SHP77 (cell line): ENCODE results near the gene FSHR.

Source experiments
- DNase-seq, 2 experiments: peaks; one replicate each; lab custom pipeline; 2025; lab: John Stamatoyannopoulos, UW

Gene FSHR

GRCh38 chr2:49154140-49154539 lies at the start of gene FSHR:
TSS of gene FSHR (minus strand) at chr2:49154515. CDS start at chr2:49154417, 98 bp downstream.
- DNase-seq, result no peak

GRCh38 chr2:49199266-49199665 lies 45.0 kb upstream of the FSHR start:
- no peak for DNase-seq

GRCh38 chr2:49194701-49195100 lies 40.4 kb upstream of the FSHR start:
- no peak for DNase-seq

GRCh38 chr2:49192036-49192435 lies 37.7 kb upstream of the FSHR start:
- DNase-seq, result no peak

GRCh38 chr2:49189512-49190225 lies 35.4 kb upstream of the FSHR start:
- DNase-seq, result no peak

GRCh38 chr2:49186050-49186648 lies 31.8 kb upstream of the FSHR start:
- DNase-seq, result no peak

GRCh38 chr2:49178656-49179055 lies 24.3 kb upstream of the FSHR start:
- DNase-seq, result no peak

- no peak for DNase-seq
Measured at GRCh38 chr2:49177194-49177593, 22.9 kb upstream of the FSHR start.

GRCh38 chr2:49175831-49176230 lies 21.5 kb upstream of the FSHR start:
- DNase-seq, result no peak

GRCh38 chr2:49174750-49175149 lies 20.4 kb upstream of the FSHR start:
- DNase-seq, result no peak

GRCh38 chr2:49167131-49167530 lies 12.8 kb upstream of the FSHR start:
- DNase-seq, result no peak

- DNase-seq, result no peak
Measured at GRCh38 chr2:49165662-49166061, 11.3 kb upstream of the FSHR start.

- no peak for DNase-seq
Measured at GRCh38 chr2:49164729-49165128, 10.4 kb upstream of the FSHR start.

- no peak for DNase-seq
Measured at GRCh38 chr2:49162151-49162550, 7.8 kb upstream of the FSHR start.

- no peak for DNase-seq
Measured at GRCh38 chr2:49154891-49155290, 576 bp upstream of the FSHR start.

- no peak for DNase-seq
Measured at GRCh38 chr2:49153252-49153651, 1.1 kb downstream of the FSHR start.

GRCh38 chr2:49152824-49153223 lies 1.5 kb downstream of the FSHR start:
- no peak for DNase-seq

- DNase-seq, result no peak
Measured at GRCh38 chr2:49146401-49146800, 7.9 kb downstream of the FSHR start.

GRCh38 chr2:49131801-49132200 lies 22.5 kb downstream of the FSHR start:
- no peak for DNase-seq

GRCh38 chr2:49129034-49129433 lies 25.3 kb downstream of the FSHR start:
- DNase-seq, result no peak

GRCh38 chr2:49123600-49123999 lies 30.7 kb downstream of the FSHR start:
- no peak for DNase-seq

GRCh38 chr2:49122107-49122506 lies 32.2 kb downstream of the FSHR start:
- DNase-seq, result no peak

- DNase-seq, result no peak
Measured at GRCh38 chr2:49113046-49113445, 41.3 kb downstream of the FSHR start.

- peak in 1 of 2 experiments; percentile 2 for DNase-seq
Measured at GRCh38 chr2:49111456-49111855, 42.9 kb downstream of the FSHR start.
